HL-60 (cell line): ENCODE data around the gene DGKE.

Experiments used
- DNase-seq, 2 experiments: peaks; one replicate each; pipeline ENCODE4 v3.0.0-alpha.2; 2010 to 2020; ENCODE audit warnings: low read depth in 1 of 2, low spot score in 1 of 2
- H3K27ac ChIP-seq: fragments of 250-450 bp; sonication (Bioruptor Pico); replicated peaks from 2 replicates; pipeline ENCODE4 v1.5.1; 2020; ENCODE audit warnings: mild to moderate bottlenecking, moderate library complexity
- H3K27me3 ChIP-seq: fragments of 250-450 bp; sonication (Bioruptor Pico); 2 replicates; pipeline ENCODE4 v1.5.1; 2021; ENCODE audit warnings: mild to moderate bottlenecking, moderate library complexity; ENCODE audit not compliant: insufficient read depth, poor library complexity, severe bottlenecking
- H3K4me3 ChIP-seq: replicated peaks from 2 replicates; pipeline ENCODE4 v1.5.1; 2011; ENCODE audit warnings: mild to moderate bottlenecking, control low read depth, low read length; ENCODE audit not compliant: insufficient read depth
- GABPA ChIP-seq: IDR thresholded peaks from 2 replicates; pipeline ENCODE4 v1.6.1; 2012; ENCODE audit warnings: low read depth
- POLR2AphosphoS5 ChIP-seq: IDR thresholded peaks from 2 replicates; pipeline ENCODE4 v1.6.1; 2012; ENCODE audit warnings: low read depth
- SPI1 ChIP-seq: IDR thresholded peaks from 2 replicates; pipeline ENCODE4 v1.6.1; 2012; ENCODE audit warnings: low read depth, mild to moderate bottlenecking, borderline replicate concordance
- TF ChIP-seq, protein P1 (sequence below): IDR thresholded peaks from one replicate; pipeline ENCODE4 v1.5.1; 2011; ENCODE audit warnings: low read length, control low read depth, inconsistent platforms; ENCODE audit not compliant: insufficient read depth
- TF ChIP-seq, protein P2 (sequence below): IDR thresholded peaks from 2 replicates; pipeline ENCODE4 v1.6.1; 2012; ENCODE audit warnings: low read depth; ENCODE audit not compliant: insufficient replicate concordance

The DGKE gene

DNA sequence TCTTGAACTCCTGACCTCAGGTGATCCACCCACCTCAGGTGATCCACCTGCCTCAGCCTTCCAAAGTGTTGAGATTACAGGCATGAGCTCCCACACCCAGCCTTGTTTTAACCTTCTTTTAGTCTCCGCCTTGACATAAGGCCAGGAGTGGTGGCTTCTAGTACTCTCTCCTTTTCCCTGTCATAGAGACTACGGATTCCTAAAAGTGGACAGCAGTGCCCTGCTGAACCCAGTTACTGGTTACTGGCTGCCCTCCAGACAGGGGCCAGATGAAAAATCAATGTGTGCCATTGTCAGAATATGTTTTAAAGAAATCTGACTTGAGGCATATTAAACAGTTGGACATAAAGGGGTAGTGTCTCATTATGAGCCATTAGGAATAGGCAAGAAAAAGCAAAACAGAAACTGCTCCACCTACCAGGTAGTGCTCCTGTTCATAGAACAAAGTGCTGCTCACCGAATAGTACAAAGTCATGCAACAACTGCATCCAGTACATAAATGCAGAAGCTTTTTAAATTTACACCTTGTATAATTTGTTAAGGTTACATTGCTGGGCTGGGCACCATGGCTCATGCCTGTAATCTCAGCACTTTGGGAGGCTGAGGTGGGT, 47.8 kb downstream of the DGKE start:
- Histone ChIP-seq H3K27ac (no peak overlapping the region), H3K4me3 (no peak overlapping the region), H3K27me3 (no peaks in the 10 kb centered on the region)
- TF ChIP-seq, protein P1, sequence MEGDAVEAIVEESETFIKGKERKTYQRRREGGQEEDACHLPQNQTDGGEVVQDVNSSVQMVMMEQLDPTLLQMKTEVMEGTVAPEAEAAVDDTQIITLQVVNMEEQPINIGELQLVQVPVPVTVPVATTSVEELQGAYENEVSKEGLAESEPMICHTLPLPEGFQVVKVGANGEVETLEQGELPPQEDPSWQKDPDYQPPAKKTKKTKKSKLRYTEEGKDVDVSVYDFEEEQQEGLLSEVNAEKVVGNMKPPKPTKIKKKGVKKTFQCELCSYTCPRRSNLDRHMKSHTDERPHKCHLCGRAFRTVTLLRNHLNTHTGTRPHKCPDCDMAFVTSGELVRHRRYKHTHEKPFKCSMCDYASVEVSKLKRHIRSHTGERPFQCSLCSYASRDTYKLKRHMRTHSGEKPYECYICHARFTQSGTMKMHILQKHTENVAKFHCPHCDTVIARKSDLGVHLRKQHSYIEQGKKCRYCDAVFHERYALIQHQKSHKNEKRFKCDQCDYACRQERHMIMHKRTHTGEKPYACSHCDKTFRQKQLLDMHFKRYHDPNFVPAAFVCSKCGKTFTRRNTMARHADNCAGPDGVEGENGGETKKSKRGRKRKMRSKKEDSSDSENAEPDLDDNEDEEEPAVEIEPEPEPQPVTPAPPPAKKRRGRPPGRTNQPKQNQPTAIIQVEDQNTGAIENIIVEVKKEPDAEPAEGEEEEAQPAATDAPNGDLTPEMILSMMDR: no peak
- TF ChIP-seq GABPA (no peak), POLR2AphosphoS5 (no peak), SPI1 (no peak)
- TF ChIP-seq, protein P2, sequence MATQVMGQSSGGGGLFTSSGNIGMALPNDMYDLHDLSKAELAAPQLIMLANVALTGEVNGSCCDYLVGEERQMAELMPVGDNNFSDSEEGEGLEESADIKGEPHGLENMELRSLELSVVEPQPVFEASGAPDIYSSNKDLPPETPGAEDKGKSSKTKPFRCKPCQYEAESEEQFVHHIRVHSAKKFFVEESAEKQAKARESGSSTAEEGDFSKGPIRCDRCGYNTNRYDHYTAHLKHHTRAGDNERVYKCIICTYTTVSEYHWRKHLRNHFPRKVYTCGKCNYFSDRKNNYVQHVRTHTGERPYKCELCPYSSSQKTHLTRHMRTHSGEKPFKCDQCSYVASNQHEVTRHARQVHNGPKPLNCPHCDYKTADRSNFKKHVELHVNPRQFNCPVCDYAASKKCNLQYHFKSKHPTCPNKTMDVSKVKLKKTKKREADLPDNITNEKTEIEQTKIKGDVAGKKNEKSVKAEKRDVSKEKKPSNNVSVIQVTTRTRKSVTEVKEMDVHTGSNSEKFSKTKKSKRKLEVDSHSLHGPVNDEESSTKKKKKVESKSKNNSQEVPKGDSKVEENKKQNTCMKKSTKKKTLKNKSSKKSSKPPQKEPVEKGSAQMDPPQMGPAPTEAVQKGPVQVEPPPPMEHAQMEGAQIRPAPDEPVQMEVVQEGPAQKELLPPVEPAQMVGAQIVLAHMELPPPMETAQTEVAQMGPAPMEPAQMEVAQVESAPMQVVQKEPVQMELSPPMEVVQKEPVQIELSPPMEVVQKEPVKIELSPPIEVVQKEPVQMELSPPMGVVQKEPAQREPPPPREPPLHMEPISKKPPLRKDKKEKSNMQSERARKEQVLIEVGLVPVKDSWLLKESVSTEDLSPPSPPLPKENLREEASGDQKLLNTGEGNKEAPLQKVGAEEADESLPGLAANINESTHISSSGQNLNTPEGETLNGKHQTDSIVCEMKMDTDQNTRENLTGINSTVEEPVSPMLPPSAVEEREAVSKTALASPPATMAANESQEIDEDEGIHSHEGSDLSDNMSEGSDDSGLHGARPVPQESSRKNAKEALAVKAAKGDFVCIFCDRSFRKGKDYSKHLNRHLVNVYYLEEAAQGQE: no peak
- no peak for DNase-seq

DNA sequence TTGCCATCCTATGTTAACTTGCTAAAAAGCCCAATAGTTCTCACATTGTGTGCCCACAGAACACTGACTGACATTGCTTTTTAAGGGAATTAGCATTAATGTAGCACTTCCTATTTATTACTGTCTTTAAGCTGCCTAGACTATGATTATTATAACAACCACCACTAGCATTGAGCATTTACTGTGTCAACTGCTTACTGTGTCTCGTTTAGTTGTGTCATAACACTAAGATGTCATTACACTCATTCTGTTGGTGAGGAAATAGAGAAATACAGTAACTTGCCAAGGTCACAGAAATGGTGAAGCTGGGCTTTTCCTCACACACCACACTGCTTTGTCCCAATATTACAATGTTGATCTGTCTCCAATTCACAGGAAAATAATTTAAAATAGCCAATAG, 49.7 kb downstream of the DGKE start:
- H3K4me3 ChIP-seq: no peak overlapping the region
- no peak overlapping the region for H3K27ac ChIP-seq
- TF ChIP-seq GABPA (no peak), POLR2AphosphoS5 (no peak)
- TF ChIP-seq, protein P2: no peak
- TF ChIP-seq, protein P1: no peak
- H3K27me3 ChIP-seq: no peaks in the 10 kb centered on the region
- no peak for DNase-seq

DNA sequence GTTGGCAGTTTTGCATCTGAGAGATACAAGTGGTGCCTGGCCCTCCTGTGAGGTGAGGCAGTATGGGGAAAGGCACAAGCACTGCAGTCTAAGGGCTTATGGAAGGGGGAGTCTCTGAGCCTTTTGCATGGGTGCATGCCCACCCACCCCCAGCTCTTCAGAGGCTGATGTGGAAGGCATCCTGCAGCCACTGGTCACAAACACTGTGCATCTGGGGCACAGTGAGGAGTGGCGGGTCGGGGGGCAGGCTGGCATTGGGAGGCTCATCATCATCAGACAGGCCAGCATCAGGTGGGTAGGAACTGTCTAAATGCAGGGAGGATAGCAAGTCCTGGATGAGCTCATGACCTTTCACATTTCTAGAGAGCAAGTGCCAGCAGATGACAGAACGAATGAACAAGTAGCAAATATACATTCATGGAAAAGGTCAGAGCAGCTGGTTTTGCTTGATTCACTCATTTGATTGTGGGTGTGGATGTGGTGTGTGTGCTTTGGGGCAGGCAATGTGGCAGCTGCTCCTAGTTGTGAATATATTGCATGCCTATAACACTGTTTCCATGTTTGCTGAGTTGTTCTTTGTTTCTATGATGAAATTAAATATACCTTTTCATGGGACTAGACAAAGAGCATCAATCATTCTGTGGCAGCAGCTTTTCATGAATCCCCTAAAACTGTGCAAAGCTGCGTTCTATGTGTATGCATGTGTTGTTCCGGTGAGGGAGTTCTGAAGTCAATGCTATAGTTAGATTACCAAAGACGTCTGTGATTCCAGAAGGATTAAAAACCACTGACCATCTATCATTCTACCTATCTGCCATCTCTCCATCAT, 50.7 kb downstream of the DGKE start:
- no peaks in the 10 kb centered on the region for H3K27me3 ChIP-seq
- DNase-seq: no peak
- TF ChIP-seq, protein P2: no peak
- TF ChIP-seq, protein P1: no peak
- no peak for TF ChIP-seq SPI1
- no peak for TF ChIP-seq GABPA
- TF ChIP-seq POLR2AphosphoS5: no peak
- no peak overlapping the region for H3K27ac ChIP-seq
- H3K4me3 ChIP-seq: no peak overlapping the region
